Raji (cell line): Measurements from ENCODE around the gene CD274.

Experiments
- POLR2A ChIP-seq: IDR thresholded peaks from 2 replicates; pipeline ENCODE4 v1.6.1; 2011; ENCODE audit warnings: low read depth, low read length, control low read depth; ENCODE audit not compliant: insufficient read depth

The CD274 gene

GRCh38 chr9:5510989-5511388 is 60.6 kb downstream of the CD274 start:
- no peak for TF ChIP-seq POLR2A

- no peak for TF ChIP-seq POLR2A
Observed at GRCh38 chr9:5511476-5511875, 61.1 kb downstream of the CD274 start.

GRCh38 chr9:5511935-5512580 is 61.7 kb downstream of the CD274 start:
- TF ChIP-seq POLR2A, result no peak

- no peak for TF ChIP-seq POLR2A
Observed at GRCh38 chr9:5512658-5513452, 62.5 kb downstream of the CD274 start.

- TF ChIP-seq POLR2A, result no peak
Observed at GRCh38 chr9:5513966-5514616, 63.7 kb downstream of the CD274 start.

- TF ChIP-seq POLR2A, result no peak
Observed at GRCh38 chr9:5514617-5515260, 64.4 kb downstream of the CD274 start.

- TF ChIP-seq POLR2A, result no peak
Observed at GRCh38 chr9:5515261-5515650, 64.9 kb downstream of the CD274 start.

- TF ChIP-seq POLR2A, result no peak
Observed at GRCh38 chr9:5516453-5517220, 66.3 kb downstream of the CD274 start.

GRCh38 chr9:5518171-5518936 is 68.0 kb downstream of the CD274 start:
- TF ChIP-seq POLR2A, result no peak

GRCh38 chr9:5518937-5519319 is 68.6 kb downstream of the CD274 start:
- no peak for TF ChIP-seq POLR2A
